A673 (cell line): ENCODE results near the gene TMEM229B. TPM values are rescaled to one million over a fixed set of nuclear protein-coding genes. Genes with fewer than 3 reads are reported as not detected.
"Not testable (repeated sequence)": the region's sequence is repeated elsewhere in the genome, so short reads cannot be mapped to it uniquely, and the experiment has no call there.

Experiments
- BruUV-seq: library from RNA; stranded (reverse); fragments of 400-500 nt; replicated peaks from 2 replicates; lab custom pipeline; 2021; lab: Mats Ljungman, UMichigan
- CTCF ChIA-PET: fragments of 300-600 bp; sonication (Branson Sonifier 250); formaldehyde crosslinking; loops from one replicate; lab custom pipeline; 2022; ENCODE audit warnings: antibody characterized with exemption; lab: Charles Lee
- POLR2A ChIA-PET: fragments of 300-600 bp; sonication (Branson Sonifier 250); formaldehyde crosslinking; loops from one replicate; lab custom pipeline; 2022; ENCODE audit warnings: antibody characterized with exemption; ENCODE audit not compliant: low non-redundant PET; lab: Charles Lee
- DNase-seq: peaks from one replicate; pipeline ENCODE4 v3.0.0-alpha.2; 2015; ENCODE audit warnings: low spot score
- H3K27ac ChIP-seq: fragments of 200-600 bp; sonication (generic); 2 replicates; pipeline ENCODE4 v1.5.1; 2016; ENCODE audit warnings: mixed run types, low read depth, mild to moderate bottlenecking, mixed read lengths, antibody characterized with exemption, low read length; ENCODE audit not compliant: poor library complexity, severe bottlenecking
- H3K27me3 ChIP-seq: fragments of 200-600 bp; sonication (generic); replicated peaks from 2 replicates; pipeline ENCODE4 v1.6.1; 2017; ENCODE audit warnings: mixed run types, low read depth, mild to moderate bottlenecking, mixed read lengths, antibody characterized with exemption, low read length; ENCODE audit not compliant: insufficient read depth, poor library complexity
- H3K36me3 ChIP-seq: fragments of 200-600 bp; sonication (generic); 2 replicates; pipeline ENCODE4 v1.6.1; 2016; ENCODE audit warnings: mixed run types, mild to moderate bottlenecking, mixed read lengths, antibody characterized with exemption, low read length; ENCODE audit not compliant: insufficient read depth, poor library complexity, severe bottlenecking
- H3K4me1 ChIP-seq: fragments of 200-600 bp; sonication (generic); 2 replicates; pipeline ENCODE4 v1.6.1; 2017; ENCODE audit warnings: mixed run types, mild to moderate bottlenecking, mixed read lengths, antibody characterized with exemption, low read length; ENCODE audit not compliant: insufficient read depth, poor library complexity, severe bottlenecking
- H3K4me3 ChIP-seq: fragments of 200-600 bp; sonication (generic); 2 replicates; pipeline ENCODE4 v1.5.1; 2016; ENCODE audit warnings: low read depth, mixed run types, mild to moderate bottlenecking, mixed read lengths, low read length; ENCODE audit not compliant: poor library complexity, severe bottlenecking
- H3K9me3 ChIP-seq: fragments of 200-600 bp; sonication (generic); 2 replicates; pipeline ENCODE4 v1.6.1; 2016; ENCODE audit warnings: mixed run types, low read depth, mild to moderate bottlenecking, mixed read lengths, antibody characterized with exemption, low read length; ENCODE audit not compliant: poor library complexity, severe bottlenecking
- CTCF ChIP-seq: fragments of 300-800, 200-600 bp; sonication (generic); conservative IDR thresholded peaks from 2 replicates; pipeline ENCODE4 v1.5.1; 2017; ENCODE audit warnings: low read depth, mild to moderate bottlenecking, antibody characterized with exemption, low read length, moderate library complexity, mixed read lengths
- EZH2 ChIP-seq: fragments of 200-600 bp; sonication (generic); IDR thresholded peaks from 2 replicates; pipeline ENCODE4 v1.6.1; 2017; ENCODE audit warnings: borderline replicate concordance, low read depth, mild to moderate bottlenecking, mixed read lengths, antibody characterized with exemption, low read length; ENCODE audit not compliant: poor library complexity, severe bottlenecking
- intact Hi-C: fragments of 100-400 bp; cut with micrococcal nuclease; formaldehyde crosslinking; loops from one replicate; pipeline ENCODE4 v1.10.0; 2022; ENCODE audit not compliant: unreplicated experiment
- total RNA-seq: library from RNA; stranded (reverse); gene quantifications from 2 replicates; pipeline ENCODE4 v1.2.3, GENCODE V29; 2021

The TMEM229B gene
- total RNA-seq, 1 experiment from 2014 or later = not detected

DNA sequence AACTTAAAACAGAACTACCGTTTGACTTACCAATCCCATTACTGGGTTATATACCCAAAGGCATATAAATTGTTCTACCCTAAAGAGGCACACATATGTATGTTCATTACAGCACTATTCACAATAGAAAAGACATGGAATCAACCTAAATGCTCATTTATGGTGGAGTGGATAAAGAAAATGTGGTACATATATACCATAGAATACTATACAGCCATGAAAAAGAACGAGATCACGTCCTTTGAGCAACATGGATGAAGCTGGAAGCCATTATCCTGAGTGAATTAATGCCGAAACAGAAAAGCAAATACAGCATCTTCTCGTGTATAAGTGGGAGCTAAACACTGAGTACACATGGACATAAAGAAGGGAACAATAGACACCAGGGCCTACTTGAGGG lies 31.8 kb downstream of the TMEM229B start:
- DNase-seq = no peak
- no peak overlapping the region for H3K27ac ChIP-seq
- H3K4me3 ChIP-seq = no peak overlapping the region
- BruUV-seq = no TSS peak
- no peaks in the 10 kb centered on the region for H3K9me3 ChIP-seq
- TF ChIP-seq EZH2 (no peak), CTCF (no peak)
- ChIA-PET POLR2A (no interaction called here), CTCF (no interaction called here)
- H3K27me3 ChIP-seq = no peaks in the 10 kb centered on the region
- H3K4me1 ChIP-seq = no peaks in the 10 kb centered on the region
- H3K36me3 ChIP-seq = no peaks in the 10 kb centered on the region
- intact Hi-C loops = no loop called here

DNA sequence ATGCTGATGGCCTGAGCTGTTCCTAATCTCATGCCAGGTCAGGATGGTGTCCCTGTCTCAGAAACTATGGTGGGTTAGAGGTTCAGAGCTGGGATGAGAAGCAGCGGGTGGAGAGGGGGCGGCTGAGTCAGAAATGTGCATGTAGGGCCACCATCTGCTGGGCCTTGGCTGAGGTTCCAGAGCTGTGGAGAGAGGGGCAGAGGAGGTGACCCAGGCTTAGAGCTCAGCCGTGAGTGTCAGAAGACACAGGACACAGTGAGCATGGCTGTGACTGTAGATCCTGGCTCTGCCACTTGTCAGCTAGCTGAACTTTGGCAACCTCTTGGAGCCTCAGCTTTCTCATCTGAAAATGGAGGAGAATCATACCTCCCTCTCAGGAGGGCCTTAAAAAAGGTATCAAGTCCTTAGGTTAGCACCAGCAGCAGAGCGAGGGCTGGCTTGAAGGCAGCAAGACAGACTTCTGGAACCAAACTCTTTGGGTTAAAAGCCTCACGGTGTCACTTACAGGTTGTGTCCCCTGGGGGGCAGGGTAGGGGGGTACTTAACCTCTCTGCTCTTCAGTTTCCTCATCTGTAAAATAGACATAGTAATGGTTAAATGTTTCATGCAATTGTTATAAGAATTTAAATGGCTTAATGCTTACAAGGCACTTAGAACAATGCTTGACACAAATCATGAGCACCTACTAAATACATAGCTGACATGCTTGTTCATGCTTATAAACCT lies 34.8 kb downstream of the TMEM229B start:
- H3K27ac ChIP-seq = no peak overlapping the region
- no peak overlapping the region for H3K4me3 ChIP-seq
- H3K27me3 ChIP-seq = no peaks in the 10 kb centered on the region
- H3K4me1 ChIP-seq = no peaks in the 10 kb centered on the region
- intact Hi-C loops = no loop called here
- no peak for DNase-seq
- BruUV-seq = no TSS peak
- no peak for TF ChIP-seq EZH2
- no peak for TF ChIP-seq CTCF
- no peaks in the 10 kb centered on the region for H3K36me3 ChIP-seq
- ChIA-PET CTCF (no interaction called here), POLR2A (no interaction called here)
- H3K9me3 ChIP-seq = no peaks in the 10 kb centered on the region

- H3K27me3 ChIP-seq, intact Hi-C loops, H3K4me1 ChIP-seq, POLR2A ChIA-PET, BruUV-seq, DNase-seq, H3K27ac ChIP-seq, H3K9me3 ChIP-seq, H3K4me3 ChIP-seq, H3K36me3 ChIP-seq, CTCF ChIA-PET: not testable (repeated sequence)
Observed at GRCh38 chr14:67451667-67452066, 36.9 kb downstream of the TMEM229B start.

DNA sequence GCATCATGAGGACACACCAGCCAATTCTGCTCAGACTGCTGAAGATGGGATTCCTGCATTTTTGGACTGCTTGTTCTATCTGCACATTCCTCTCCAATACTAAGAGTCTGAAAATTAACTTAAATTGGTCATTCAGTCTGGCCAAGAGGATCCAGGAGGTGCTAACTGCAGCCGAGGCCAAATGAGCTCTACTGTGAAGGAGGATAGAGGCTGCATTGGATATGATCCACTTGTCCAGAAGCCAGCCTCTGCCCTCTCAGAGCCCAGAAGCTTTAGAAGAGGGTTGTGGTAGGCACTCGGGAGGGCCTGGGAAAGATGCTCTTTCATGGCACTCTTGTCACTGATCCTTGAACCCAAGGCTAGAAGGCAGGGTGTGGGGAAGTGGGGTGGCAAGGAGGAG lies 39.4 kb downstream of the TMEM229B start:
- Histone ChIP-seq H3K27ac (no peak overlapping the region), H3K4me1 (no peaks in the 10 kb centered on the region), H3K4me3 (no peak overlapping the region), H3K9me3 (no peaks in the 10 kb centered on the region), H3K27me3 (no peaks in the 10 kb centered on the region), H3K36me3 (no peaks in the 10 kb centered on the region)
- intact Hi-C loops = no loop called here
- CTCF ChIA-PET = no interaction called here
- BruUV-seq = no TSS peak
- no peak for DNase-seq
- POLR2A ChIA-PET = no interaction called here
- no peak for TF ChIP-seq CTCF
- no peak for TF ChIP-seq EZH2
